Measurements from ENCODE around the gene ACOT11. TPM values are rescaled to one million over a fixed set of nuclear protein-coding genes. Genes with fewer than 3 reads are reported as not detected.

ACOT11 gene
- total RNA-seq, 1 donor from 2014 or later = 1.7 TPM

- Mint-ChIP-seq H3K27me3 (no peaks in the 10 kb centered on the region), H3K36me3 (ENCODE audit: insufficient read depth) (no peaks in the 10 kb centered on the region), H3K27ac (no peak overlapping the region), H3K4me1 (ENCODE audit: low read depth) (no peaks in the 10 kb centered on the region), H3K4me3 (ENCODE audit: low read depth) (no peak overlapping the region), H3K9me3 (ENCODE audit: low read depth) (no peaks in the 10 kb centered on the region)
- DNase-seq (ENCODE audit: low spot score, unreplicated experiment) = no peak
- TF ChIP-seq, protein P1, sequence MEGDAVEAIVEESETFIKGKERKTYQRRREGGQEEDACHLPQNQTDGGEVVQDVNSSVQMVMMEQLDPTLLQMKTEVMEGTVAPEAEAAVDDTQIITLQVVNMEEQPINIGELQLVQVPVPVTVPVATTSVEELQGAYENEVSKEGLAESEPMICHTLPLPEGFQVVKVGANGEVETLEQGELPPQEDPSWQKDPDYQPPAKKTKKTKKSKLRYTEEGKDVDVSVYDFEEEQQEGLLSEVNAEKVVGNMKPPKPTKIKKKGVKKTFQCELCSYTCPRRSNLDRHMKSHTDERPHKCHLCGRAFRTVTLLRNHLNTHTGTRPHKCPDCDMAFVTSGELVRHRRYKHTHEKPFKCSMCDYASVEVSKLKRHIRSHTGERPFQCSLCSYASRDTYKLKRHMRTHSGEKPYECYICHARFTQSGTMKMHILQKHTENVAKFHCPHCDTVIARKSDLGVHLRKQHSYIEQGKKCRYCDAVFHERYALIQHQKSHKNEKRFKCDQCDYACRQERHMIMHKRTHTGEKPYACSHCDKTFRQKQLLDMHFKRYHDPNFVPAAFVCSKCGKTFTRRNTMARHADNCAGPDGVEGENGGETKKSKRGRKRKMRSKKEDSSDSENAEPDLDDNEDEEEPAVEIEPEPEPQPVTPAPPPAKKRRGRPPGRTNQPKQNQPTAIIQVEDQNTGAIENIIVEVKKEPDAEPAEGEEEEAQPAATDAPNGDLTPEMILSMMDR (IDR thresholded peaks at IDR 0.05; ENCODE audit: unreplicated experiment) = no peak
Measured at GRCh38 chr1:54606096-54606989, 58.3 kb downstream of the ACOT11 start.

GRCh38 chr1:54606990-54607325, 58.9 kb downstream of the ACOT11 start:
- Mint-ChIP-seq H3K27ac (no peak overlapping the region), H3K9me3 (ENCODE audit: low read depth) (no peaks in the 10 kb centered on the region), H3K4me1 (ENCODE audit: low read depth) (no peaks in the 10 kb centered on the region), H3K36me3 (ENCODE audit: insufficient read depth) (no peaks in the 10 kb centered on the region), H3K4me3 (ENCODE audit: low read depth) (no peak overlapping the region), H3K27me3 (no peaks in the 10 kb centered on the region)
- TF ChIP-seq, protein P1 (IDR thresholded peaks at IDR 0.05; ENCODE audit: unreplicated experiment) = no peak
- DNase-seq (ENCODE audit: low spot score, unreplicated experiment) = no peak

DNA sequence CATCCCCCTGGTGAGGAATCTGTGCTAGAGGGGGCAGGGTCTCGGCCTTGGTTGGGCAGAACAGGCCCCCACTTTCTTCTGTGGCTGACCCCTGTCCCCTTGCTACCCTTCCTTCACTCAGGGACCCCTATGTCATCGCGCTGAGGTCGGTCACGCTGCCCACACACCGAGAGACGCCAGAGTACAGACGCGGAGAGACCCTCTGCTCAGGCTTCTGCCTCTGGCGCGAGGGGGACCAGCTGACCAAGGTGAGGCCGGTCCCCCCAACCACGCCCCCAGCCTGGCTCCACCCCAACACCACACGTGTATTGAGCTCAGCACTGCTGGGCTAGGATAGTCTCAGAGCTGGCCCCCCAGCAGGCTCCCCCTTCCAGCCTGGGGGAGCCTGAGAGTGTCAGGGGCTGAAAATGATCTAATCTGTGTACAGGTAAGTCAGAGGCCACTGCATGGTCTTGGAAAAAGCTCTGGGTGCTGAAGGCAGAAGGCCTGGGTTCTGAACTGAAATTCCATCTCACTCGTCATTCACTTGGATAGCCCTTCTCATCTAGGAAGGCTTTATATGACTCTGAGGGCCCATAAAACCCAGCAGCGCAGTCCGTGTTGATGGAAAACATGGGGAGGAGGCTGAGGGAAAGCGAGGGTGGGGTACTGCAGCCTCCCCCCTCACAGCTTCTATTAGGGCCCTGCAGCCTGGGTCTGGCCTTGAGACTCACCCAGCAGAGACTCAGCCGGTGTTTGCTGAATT, 60.0 kb downstream of the ACOT11 start:
- no peaks in the 10 kb centered on the region for H3K4me1 Mint-ChIP-seq (ENCODE audit: low read depth)
- H3K27ac Mint-ChIP-seq = no peak overlapping the region

DNA sequence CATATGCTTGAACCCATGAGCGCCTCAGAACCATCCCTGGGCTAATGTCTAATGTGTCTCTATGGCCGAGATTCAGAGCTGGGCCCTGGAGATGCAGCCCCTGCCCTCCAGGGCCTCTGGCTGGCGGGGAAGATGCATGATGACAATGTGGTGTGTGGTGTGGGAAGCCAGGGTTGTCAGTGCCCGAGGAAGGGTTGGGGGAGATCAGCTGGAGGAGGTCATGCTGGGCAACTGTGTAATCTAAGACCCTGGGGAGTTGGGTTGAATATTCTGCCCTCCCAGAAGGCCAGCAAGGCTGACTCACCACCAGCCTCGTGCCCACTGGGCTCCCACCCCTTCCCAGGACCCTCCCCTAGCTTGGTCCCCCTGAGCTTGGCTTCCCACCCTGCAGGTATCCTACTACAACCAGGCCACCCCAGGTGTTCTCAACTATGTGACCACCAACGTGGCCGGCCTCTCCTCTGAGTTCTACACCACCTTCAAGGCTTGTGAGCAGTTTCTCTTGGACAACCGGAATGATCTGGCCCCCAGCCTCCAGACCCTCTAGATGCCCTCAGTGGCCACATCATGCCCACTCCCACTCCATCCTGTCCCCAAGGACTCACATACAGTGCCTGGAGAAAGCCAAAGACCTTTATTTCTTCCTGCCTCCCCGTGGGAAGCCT, 60.7 kb downstream of the ACOT11 start:
- Mint-ChIP-seq H3K36me3 (ENCODE audit: insufficient read depth) (no peaks in the 10 kb centered on the region), H3K4me1 (ENCODE audit: low read depth) (no peaks in the 10 kb centered on the region), H3K27ac (no peak overlapping the region), H3K4me3 (ENCODE audit: low read depth) (no peak overlapping the region), H3K27me3 (no peaks in the 10 kb centered on the region), H3K9me3 (ENCODE audit: low read depth) (no peaks in the 10 kb centered on the region)
- DNase-seq (ENCODE audit: low spot score, unreplicated experiment) = no peak
- TF ChIP-seq, protein P1 (IDR thresholded peaks at IDR 0.05; ENCODE audit: unreplicated experiment) = no peak

More for the DNA sequence above, 60.0 kb downstream of the ACOT11 start:
- Mint-ChIP-seq H3K4me3 (ENCODE audit: low read depth) (no peak overlapping the region), H3K36me3 (ENCODE audit: insufficient read depth) (no peaks in the 10 kb centered on the region), H3K9me3 (ENCODE audit: low read depth) (no peaks in the 10 kb centered on the region), H3K27me3 (no peaks in the 10 kb centered on the region)
- no peak for DNase-seq (ENCODE audit: low spot score, unreplicated experiment)
- TF ChIP-seq, protein P1 (IDR thresholded peaks at IDR 0.05; ENCODE audit: unreplicated experiment) = no peak

- H3K27ac Mint-ChIP-seq = no peak overlapping the region
- no peaks in the 10 kb centered on the region for H3K4me1 Mint-ChIP-seq (ENCODE audit: low read depth)
- DNase-seq (ENCODE audit: low spot score, unreplicated experiment) = no peak
- no peaks in the 10 kb centered on the region for H3K36me3 Mint-ChIP-seq (ENCODE audit: insufficient read depth)
- no peak overlapping the region for H3K4me3 Mint-ChIP-seq (ENCODE audit: low read depth)
- TF ChIP-seq, protein P1 (IDR thresholded peaks at IDR 0.05; ENCODE audit: unreplicated experiment) = no peak
- H3K9me3 Mint-ChIP-seq (ENCODE audit: low read depth) = no peaks in the 10 kb centered on the region
- peaks cover 3% of the 10 kb centered on the region for H3K27me3 Mint-ChIP-seq
Measured at GRCh38 chr1:54609301-54609921, 61.4 kb downstream of the ACOT11 start.

Measured in progenitor cell of endocrine pancreas (in vitro differentiated cells).